Measurements from ENCODE around the gene SHOC1. TPM values are rescaled to one million over a fixed set of nuclear protein-coding genes. Genes with fewer than 3 reads are reported as not detected.
"Not testable (repeated sequence)": the region's sequence is repeated elsewhere in the genome, so short reads cannot be mapped to it uniquely, and the experiment has no call there.

SHOC1 gene
- total RNA-seq, 1 donor from 2014 or later: not detected

DNA sequence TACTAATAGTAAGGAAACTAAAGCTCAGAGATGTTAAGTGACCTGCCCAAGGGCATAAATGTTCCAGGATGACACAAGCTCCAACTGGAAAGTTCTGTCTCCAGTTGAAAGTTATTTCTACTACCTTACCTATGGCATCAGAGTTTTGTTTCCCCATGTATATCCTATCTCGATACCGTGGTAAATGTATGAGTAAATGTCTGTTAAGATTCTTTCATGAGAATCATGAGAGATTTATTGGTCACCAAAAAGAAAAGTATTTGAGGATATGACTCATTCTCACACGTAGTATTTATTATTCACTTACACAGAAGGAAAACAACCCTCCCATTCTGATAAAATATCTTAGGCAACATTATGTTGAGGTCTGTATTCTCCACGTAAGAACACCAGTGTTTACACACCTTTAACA is 11.1 kb upstream of the SHOC1 start:
- intact Hi-C loops (cut with micrococcal nuclease): no loop called here

DNA sequence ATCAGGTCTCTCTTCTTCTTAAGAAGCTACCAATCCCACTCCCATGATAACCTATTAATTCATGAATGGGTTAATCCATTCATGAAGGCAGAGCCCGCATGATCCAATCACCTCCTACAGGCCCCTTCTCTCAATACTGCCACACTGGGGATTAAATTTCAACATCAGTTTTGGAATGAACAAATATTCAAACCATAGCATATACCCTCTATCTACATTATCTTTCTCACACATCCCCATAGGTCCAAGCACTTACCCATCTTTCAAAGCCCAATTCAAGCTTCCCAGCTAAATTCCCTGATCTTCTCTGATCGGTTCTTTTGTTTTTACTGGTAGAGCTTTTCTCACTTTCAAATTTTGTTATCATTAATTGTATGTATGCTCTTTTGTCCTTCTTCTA is 10.5 kb upstream of the SHOC1 start:
- intact Hi-C loops (cut with micrococcal nuclease): no loop called here

DNA sequence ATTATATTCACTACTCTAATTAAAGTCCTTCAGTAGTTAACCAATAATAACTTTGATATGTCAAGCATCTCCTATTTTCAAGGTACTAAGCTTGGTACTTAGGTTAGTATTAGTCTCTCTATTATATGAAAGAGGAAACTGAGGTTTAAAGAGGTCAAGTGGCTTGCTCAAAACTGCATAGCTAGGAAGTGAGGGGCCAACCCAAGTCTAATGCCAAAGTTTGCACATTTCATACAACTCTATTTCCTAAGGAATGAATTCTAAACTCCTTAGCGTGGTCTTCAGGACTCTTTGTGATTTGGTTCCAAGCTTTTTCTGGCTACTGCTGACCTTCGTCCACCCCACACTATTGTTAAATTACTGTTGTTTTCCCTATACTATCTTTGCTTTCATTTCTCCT is 9.9 kb upstream of the SHOC1 start:
- intact Hi-C loops (cut with micrococcal nuclease): no loop called here

DNA sequence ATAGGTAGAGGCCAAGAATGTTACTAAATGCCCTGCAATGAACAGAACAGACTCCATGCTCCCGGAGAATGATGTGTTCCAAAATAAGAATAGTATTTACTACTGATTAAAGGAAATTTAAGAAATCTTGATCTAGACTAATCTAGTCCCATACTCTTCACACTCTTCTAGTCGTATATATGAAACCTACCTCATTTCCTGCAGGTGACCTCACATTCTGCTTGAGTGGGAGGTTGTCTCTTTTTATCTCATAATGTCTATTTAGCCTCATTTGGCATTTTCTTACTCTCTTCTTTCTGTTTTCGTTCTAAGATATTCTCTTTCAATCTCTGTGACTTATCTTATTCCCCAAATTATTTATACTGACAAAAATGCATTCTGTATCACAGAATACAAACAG is 9.2 kb upstream of the SHOC1 start:
- intact Hi-C loops (cut with micrococcal nuclease): no loop called here

DNA sequence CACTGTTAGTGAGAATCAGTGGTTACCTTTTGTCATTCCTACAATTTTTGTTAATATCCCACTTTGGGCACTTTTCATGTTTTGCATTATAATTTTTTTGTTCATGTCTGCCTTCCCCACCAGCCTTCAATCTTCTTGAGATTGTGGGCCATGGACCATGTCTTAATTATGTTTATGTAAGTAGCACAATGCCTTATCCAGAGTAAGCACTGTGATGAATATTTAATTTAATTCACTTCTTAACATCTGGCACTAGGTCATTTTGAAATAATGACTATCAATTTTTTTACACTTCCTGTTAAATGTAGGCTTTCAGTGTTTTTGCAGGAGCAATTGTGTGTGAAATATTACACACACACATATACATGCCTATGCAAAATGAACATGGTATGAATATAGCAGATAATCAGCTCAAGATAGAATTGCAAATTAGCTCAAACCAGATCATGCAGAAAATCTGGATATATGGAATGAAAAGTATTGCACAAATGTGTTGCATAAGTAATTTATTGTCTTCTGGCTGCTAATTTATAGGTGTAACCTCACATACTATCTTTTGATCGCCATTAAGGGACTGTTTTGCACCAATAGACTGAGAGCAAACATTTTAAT is 5.3 kb upstream of the SHOC1 start:
- intact Hi-C loops (cut with micrococcal nuclease): no loop called here

DNA sequence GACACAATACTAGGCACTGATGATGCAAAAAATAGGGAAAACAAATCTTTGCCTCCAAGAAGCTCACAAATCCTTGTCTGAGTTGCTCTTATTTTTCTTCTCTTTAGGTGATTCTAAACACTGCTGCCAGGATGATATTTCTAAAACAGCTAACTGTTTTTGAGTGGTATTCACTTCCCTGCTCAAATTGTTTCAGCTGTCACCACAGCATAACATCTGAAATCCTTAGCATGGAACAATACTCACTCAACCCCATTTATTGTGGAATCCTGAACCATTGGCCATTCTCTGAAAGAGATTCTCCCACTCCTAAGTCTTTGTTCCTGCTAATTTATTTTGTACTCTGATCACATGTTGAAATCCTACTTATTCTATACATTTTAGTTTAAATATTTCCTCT is 4.8 kb upstream of the SHOC1 start:
- intact Hi-C loops (cut with micrococcal nuclease): no loop called here

DNA sequence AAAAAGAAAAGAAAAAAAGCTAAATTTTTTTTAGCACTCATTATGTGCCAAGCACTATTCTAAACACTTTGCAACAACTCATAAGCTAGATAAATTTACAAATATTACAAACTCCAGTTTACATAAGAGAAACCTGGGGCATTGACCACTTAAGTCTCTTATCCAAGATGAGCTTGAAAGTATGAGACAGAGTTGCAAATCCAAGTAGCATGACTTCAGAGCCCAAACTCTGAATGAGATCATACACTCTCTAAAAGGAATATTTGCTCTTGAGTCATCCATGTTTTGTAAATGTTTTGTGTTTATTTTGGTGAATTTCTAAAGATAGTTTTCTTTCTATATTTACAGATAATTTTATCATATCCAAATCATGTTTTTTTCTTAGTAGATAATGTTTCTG is 4.0 kb upstream of the SHOC1 start:
- intact Hi-C loops (cut with micrococcal nuclease): no loop called here

DNA sequence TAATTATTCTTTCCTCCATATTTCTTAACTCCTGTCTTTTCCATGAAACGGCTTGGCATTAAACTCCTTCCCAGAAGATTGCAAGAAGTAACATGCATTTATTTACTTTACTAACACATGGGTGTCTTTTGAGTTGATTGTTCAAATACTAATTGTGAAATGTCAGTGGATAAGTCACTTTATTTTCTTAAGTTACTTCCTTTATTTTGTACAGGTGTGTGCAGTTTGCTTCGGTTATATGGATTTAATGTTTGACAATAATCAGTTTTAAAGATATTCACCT is 761 bp upstream of the SHOC1 start:
- intact Hi-C loops (cut with micrococcal nuclease): no loop called here

DNA sequence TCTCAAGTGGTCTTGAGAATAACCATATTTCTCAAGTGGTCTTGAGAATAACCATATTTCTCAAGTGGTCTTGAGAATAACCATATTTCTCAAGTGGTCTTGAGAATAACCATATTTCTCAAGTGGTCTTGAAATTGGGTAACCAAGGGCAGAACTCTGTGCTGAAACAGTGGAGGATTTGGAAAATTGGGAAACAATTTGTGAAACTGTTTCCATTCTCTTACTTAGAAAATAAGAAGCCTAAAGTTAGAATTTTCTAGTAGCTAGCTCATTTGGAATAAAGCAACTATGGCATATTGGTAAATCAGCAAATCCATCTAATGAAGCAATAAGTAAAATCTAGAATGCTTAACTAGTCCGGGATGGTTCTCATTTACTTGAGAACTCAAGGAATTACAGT is 2.9 kb downstream of the SHOC1 start:
- intact Hi-C loops (cut with micrococcal nuclease): not testable (repeated sequence)

DNA sequence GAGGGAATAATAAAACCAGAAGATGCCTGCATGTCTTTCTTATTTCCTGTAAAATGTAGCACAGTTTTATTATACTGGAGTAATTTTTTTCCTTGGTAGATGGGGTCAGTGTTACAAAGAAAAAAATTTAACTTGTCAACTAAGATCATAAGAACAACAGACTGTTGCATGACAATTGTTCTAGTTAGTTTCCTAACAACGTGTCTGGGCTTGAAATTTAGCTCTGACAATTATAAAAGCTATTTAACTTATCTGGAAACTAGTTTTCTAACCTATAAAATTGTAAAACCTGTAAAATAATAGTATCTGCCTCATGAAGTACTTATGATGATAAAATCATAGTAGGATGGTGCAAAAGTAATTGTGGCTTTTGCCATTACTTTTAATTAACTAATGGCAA is 4.9 kb downstream of the SHOC1 start:
- intact Hi-C loops (cut with micrococcal nuclease): no loop called here

DNA sequence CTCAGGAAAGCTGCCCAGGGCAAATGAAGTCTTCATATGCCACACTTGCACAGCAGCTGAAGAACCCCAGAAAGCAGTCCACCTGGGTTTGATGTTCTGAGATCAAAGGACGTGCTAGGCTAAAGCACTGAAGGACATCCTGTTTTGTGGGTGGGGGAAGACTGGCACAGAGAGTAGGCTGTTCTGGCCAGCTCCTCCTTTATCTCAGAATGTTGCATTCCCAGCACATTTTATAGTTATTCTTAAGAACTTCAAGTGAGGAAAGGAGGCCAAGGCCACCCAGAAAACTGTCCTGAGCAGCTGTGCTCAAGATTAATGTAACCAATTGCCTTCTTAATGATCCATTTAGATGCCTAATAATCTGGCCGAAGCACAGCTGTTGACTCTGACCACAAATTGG is 10.9 kb downstream of the SHOC1 start:
- intact Hi-C loops (cut with micrococcal nuclease): no loop called here

DNA sequence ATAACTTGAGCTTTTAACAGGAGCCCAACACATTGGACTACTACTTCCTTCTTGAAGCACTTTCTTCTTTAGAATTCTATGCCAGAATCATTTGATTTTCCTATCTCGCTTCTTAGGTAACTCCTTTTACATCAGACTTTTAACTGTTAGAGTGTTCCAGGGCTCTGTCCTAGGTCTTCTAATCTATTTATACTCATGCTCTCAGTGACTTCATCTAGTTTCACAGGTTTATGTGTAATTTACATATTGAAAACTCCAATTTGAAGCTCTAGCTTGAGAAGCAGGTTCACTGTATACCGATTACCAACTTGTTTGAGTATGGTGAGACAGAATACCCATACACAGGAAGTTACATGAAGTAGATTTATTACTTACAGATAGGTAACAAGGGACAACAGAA is 11.3 kb downstream of the SHOC1 start:
- intact Hi-C loops (cut with micrococcal nuclease): no loop called here

DNA sequence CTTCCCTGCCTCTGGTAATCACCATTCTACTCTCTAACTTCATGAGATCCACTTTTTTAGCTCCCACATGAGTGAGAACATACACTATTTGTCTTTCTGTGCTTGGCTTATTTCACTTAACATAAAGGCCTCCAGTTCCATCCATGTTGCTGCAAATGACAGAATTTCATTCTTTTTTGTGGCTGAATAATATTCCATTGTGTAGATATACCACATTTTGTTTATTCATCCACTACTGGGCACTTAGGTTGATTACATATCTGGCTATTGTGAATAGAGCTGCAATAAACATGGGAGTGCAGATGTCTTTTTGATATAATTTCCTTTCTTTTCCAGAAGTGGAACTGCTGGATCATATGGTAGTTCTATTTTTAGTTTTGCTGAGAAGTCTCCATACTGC is 28.7 kb downstream of the SHOC1 start:
- intact Hi-C loops (cut with micrococcal nuclease): no loop called here

DNA sequence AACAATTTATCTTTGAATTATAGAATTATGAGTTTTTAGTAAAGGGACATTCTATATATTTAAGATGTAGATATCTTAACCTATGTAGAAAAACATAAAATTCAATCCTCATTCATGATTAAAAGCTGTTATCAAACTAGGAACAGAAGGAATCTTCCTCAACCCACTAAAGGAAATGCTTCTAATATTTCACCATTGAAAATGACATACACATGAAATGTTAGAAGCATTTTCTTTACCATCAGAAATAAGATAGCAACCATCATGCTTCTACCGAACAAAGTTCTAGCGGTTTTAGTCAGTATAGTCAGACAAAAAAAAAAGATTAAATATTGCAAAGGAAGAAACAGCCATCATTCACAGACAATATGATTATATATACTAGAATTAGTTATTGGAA is 32.2 kb downstream of the SHOC1 start:
- intact Hi-C loops (cut with micrococcal nuclease): no loop called here

DNA sequence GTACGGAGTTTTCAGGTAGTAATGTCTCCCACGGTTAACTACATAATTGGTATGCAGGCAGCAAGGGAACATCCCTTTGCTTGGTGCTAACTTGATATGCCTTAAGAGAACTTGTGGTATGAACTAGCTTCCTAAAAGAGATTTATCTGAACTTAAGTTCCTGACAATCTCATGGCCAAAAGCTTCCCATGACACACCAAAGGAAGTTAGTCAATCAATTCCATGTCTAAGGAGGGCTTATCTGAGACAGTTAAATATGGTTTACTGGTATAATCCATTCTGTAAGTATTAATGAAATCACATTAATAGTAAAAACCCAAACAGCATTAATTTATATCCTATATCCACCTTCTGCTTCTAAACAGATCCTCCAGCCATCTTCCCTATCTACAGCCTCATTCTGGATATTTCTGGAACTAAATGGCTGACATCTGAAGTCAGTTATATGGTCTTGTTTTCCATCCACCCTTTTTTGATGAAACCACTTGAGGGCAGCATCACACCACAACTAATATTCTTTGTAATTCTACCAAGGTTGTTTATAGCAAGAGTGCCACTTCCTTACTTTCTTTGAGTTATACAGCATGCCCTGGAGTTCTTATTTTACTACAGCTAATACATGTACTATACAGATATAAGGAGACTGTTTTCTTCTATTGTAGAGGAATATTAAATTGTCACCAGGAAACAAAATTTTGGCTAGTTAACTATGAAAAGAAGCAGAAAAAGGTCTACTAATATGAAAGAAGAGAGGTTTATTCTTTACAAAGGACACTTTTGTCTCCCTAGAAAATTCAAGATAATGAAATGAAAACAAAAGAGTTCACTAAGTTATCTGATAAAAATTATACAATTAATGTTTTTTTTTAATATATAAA is 34.7 kb downstream of the SHOC1 start:
- intact Hi-C loops (cut with micrococcal nuclease): loop anchor here (1.0 to 2.0 kb wide), 6 partner anchors 136 to 601 kb away; partner anchors contain the start of genes PTGR1 and UGCG

DNA sequence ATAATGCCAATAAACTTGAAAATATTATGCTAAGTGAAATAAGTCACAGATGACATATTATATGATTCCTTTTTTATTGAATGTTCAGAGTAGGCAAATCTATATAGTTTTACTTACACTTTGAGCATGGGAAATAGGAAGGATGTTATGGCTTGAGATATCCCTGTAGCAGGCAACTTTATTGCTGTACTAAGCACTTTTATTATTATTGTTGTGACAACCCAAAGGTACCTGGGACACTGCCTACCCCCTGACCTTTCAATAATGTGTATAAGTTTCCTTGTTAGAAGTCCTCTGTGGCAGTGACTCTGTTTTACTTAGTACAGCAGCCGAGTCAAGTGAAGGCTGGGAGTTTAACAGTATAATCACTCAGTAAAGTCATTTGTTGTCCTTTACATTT is 39.9 kb downstream of the SHOC1 start:
- intact Hi-C loops (cut with micrococcal nuclease): no loop called here

DNA sequence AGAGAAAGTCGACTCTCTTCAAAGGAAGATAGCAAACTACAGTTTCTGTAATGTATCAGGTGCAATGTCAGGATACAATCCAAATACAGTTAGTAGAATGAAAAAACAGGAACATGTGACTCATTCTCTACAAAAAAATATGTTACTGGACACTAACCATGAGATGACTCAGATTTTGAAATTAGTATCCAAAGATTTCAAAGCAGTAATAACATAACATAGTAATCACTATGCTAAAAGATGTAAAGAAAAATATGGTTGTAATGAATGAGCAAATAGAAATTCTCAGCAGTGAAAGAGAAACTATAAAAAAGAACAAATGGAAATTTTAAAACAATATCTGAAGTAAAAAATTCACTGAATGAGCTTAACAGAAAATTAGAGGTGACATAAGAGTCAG is 42.3 kb downstream of the SHOC1 start:
- intact Hi-C loops (cut with micrococcal nuclease): no loop called here

Other genes starting within 250 kb of the SHOC1 start
- 0.81 and 1.1 TPM in 2 replicates for gene PTGR1, start 195.3 kb downstream of the SHOC1 start, total RNA-seq
- gene DNAJC25, start 163.6 kb downstream of the SHOC1 start, total RNA-seq: 5.3 and 5.8 TPM in 2 replicates
- 33.9 and 34.3 TPM in 2 replicates for gene GNG10, start 133.3 kb downstream of the SHOC1 start, total RNA-seq
- gene UGCG, start 101.9 kb upstream of the SHOC1 start, total RNA-seq: 18.3 and 21.0 TPM in 2 replicates